ENCODE data around the gene TBC1D8.
"Not testable (repeated sequence)": the region's sequence is repeated elsewhere in the genome, so short reads cannot be mapped to it uniquely, and the experiment has no call there.

TBC1D8 gene

DNA sequence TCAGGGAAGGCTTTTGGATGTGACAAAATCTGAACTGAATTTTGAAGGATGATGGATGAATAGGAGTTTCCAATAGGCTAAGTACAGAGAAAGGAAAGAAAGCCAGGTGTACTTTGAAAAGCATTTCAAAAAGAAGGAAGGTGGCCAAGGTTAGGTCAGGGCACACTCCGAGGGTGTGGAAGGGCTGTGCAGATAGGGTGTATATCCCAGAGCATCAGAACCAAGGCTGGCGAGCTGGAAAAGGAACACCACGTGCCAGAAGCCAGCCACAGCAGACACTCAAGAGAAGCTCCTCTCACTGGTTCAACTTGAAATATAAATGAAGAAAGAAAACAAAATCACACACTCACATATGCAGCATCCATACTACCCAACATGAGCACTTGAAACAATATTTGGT is 98.1 kb downstream of the TBC1D8 start (continued):
- TF ChIP-seq, protein P1, sequence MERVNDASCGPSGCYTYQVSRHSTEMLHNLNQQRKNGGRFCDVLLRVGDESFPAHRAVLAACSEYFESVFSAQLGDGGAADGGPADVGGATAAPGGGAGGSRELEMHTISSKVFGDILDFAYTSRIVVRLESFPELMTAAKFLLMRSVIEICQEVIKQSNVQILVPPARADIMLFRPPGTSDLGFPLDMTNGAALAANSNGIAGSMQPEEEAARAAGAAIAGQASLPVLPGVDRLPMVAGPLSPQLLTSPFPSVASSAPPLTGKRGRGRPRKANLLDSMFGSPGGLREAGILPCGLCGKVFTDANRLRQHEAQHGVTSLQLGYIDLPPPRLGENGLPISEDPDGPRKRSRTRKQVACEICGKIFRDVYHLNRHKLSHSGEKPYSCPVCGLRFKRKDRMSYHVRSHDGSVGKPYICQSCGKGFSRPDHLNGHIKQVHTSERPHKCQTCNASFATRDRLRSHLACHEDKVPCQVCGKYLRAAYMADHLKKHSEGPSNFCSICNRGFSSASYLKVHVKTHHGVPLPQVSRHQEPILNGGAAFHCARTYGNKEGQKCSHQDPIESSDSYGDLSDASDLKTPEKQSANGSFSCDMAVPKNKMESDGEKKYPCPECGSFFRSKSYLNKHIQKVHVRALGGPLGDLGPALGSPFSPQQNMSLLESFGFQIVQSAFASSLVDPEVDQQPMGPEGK (CRISPR knock-in tag; IDR thresholded peaks at IDR 0.05; ENCODE audit: borderline replicate concordance), result no peak
- no peak for TF ChIP-seq GLIS3 (CRISPR knock-in tag; IDR thresholded peaks at IDR 0.05)
- TF ChIP-seq ESRRG (CRISPR knock-in tag; IDR thresholded peaks at IDR 0.05), result no peak

DNA sequence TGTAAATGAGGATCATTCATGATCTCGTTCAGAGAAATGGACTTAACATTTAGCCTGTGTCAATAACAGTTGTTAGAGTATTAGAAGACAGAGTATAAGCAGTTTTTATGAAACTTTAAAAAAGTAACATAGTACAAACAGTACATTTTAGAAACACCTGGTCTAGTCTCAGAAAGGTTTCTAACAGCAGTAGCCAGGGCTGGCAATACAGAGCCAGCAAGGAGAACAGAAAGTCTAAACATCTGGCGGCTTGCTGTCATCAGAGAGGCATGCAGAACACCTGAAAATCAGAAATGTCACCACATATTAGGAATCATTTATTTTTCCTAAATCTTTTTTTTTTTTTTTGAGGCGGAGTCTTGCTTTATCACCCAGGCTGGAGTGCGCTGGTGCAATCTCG is 99.0 kb downstream of the TBC1D8 start:
- TF ChIP-seq, protein P2, sequence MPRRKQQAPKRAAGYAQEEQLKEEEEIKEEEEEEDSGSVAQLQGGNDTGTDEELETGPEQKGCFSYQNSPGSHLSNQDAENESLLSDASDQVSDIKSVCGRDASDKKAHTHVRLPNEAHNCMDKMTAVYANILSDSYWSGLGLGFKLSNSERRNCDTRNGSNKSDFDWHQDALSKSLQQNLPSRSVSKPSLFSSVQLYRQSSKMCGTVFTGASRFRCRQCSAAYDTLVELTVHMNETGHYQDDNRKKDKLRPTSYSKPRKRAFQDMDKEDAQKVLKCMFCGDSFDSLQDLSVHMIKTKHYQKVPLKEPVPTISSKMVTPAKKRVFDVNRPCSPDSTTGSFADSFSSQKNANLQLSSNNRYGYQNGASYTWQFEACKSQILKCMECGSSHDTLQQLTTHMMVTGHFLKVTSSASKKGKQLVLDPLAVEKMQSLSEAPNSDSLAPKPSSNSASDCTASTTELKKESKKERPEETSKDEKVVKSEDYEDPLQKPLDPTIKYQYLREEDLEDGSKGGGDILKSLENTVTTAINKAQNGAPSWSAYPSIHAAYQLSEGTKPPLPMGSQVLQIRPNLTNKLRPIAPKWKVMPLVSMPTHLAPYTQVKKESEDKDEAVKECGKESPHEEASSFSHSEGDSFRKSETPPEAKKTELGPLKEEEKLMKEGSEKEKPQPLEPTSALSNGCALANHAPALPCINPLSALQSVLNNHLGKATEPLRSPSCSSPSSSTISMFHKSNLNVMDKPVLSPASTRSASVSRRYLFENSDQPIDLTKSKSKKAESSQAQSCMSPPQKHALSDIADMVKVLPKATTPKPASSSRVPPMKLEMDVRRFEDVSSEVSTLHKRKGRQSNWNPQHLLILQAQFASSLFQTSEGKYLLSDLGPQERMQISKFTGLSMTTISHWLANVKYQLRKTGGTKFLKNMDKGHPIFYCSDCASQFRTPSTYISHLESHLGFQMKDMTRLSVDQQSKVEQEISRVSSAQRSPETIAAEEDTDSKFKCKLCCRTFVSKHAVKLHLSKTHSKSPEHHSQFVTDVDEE (CRISPR knock-in tag; IDR thresholded peaks at IDR 0.05), result no peak
- TF ChIP-seq ZNF8 (CRISPR knock-in tag; IDR thresholded peaks at IDR 0.05) (no peak), ZNF70 (CRISPR knock-in tag; IDR thresholded peaks at IDR 0.05) (no peak), OSR1 (CRISPR knock-in tag; IDR thresholded peaks at IDR 0.05) (no peak), TOX (CRISPR knock-in tag; IDR thresholded peaks at IDR 0.05; ENCODE audit: borderline replicate concordance) (no peak), GLIS3 (CRISPR knock-in tag; IDR thresholded peaks at IDR 0.05) (no peak), CSDC2 (CRISPR knock-in tag; IDR thresholded peaks at IDR 0.05) (no peak), RARB (CRISPR knock-in tag; IDR thresholded peaks at IDR 0.05) (no peak), TCF4 (CRISPR knock-in tag; IDR thresholded peaks at IDR 0.05; ENCODE audit: borderline replicate concordance) (no peak), ARNTL (CRISPR knock-in tag; IDR thresholded peaks at IDR 0.05; ENCODE audit: borderline replicate concordance, low read depth) (no peak), ESRRG (CRISPR knock-in tag; IDR thresholded peaks at IDR 0.05) (no peak), ZFP30 (CRISPR knock-in tag; IDR thresholded peaks at IDR 0.05) (no peak), ZFP3 (CRISPR knock-in tag; IDR thresholded peaks at IDR 0.05) (no peak), PPARA (CRISPR knock-in tag; IDR thresholded peaks at IDR 0.05; ENCODE audit: borderline replicate concordance) (no peak), ZC3H10 (CRISPR knock-in tag; IDR thresholded peaks at IDR 0.05) (no peak)
- TF ChIP-seq, protein P1 (CRISPR knock-in tag; IDR thresholded peaks at IDR 0.05; ENCODE audit: borderline replicate concordance), result no peak
- TF ChIP-seq, protein P3, sequence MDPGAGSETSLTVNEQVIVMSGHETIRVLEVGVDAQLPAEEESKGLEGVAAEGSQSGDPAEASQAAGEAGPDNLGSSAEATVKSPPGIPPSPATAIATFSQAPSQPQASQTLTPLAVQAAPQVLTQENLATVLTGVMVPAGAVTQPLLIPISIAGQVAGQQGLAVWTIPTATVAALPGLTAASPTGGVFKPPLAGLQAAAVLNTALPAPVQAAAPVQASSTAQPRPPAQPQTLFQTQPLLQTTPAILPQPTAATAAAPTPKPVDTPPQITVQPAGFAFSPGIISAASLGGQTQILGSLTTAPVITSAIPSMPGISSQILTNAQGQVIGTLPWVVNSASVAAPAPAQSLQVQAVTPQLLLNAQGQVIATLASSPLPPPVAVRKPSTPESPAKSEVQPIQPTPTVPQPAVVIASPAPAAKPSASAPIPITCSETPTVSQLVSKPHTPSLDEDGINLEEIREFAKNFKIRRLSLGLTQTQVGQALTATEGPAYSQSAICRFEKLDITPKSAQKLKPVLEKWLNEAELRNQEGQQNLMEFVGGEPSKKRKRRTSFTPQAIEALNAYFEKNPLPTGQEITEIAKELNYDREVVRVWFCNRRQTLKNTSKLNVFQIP (CRISPR knock-in tag; IDR thresholded peaks at IDR 0.05; ENCODE audit: borderline replicate concordance, low read depth), result no peak
- TF ChIP-seq, protein P4, sequence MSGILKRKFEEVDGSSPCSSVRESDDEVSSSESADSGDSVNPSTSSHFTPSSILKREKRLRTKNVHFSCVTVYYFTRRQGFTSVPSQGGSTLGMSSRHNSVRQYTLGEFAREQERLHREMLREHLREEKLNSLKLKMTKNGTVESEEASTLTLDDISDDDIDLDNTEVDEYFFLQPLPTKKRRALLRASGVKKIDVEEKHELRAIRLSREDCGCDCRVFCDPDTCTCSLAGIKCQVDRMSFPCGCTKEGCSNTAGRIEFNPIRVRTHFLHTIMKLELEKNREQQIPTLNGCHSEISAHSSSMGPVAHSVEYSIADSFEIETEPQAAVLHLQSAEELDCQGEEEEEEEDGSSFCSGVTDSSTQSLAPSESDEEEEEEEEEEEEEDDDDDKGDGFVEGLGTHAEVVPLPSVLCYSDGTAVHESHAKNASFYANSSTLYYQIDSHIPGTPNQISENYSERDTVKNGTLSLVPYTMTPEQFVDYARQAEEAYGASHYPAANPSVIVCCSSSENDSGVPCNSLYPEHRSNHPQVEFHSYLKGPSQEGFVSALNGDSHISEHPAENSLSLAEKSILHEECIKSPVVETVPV (CRISPR knock-in tag; IDR thresholded peaks at IDR 0.05), result no peak

DNA sequence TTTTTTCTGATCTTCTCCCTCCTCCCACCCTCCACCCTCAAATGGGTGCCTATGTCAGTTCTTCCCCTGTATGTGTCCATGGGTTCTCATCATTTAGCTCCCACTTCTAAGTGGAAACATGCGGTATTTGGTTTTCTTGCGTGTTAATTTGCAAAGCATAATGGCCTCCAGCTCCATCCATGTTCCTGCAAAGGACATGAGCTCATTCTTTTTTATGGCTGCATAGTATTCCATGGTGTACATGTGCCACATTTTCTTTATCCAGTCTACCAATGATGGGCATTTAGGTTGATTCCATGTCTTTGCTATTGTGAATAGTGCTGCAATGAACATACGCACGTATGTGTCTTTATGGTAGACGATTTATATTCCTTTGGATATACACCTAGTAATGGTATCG is 100.3 kb downstream of the TBC1D8 start:
- ATAC-seq, result not testable (repeated sequence)

More for the DNA sequence above, 99.0 kb downstream of the TBC1D8 start:
- no peak for ATAC-seq

DNA sequence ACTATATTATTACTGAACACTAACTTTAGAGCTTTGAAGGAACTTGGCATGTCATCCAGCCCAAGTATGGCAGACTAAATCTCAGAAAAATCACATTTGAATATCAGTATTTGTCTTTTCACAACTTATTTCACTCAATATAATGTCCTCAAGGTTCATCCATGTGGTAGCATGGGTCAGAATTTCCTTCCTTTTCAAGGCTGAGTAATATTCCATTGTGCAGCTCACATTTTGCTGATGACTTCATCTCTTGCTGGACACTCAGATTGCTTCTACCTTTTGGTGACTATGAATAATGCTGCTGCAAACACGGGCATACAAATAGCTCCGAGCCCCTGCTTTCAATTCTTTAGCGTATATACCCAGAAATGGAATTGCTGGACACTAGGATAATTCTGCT is 102.4 kb downstream of the TBC1D8 start:
- no peak for ATAC-seq
- TF ChIP-seq ZC3H10 (CRISPR knock-in tag; IDR thresholded peaks at IDR 0.05) (no peak), SNAI2 (CRISPR knock-in tag; IDR thresholded peaks at IDR 0.05) (no peak), OSR1 (CRISPR knock-in tag; IDR thresholded peaks at IDR 0.05) (no peak), CSDC2 (CRISPR knock-in tag; IDR thresholded peaks at IDR 0.05) (no peak), ARNTL (CRISPR knock-in tag; IDR thresholded peaks at IDR 0.05; ENCODE audit: borderline replicate concordance, low read depth) (no peak), TCF4 (CRISPR knock-in tag; IDR thresholded peaks at IDR 0.05; ENCODE audit: borderline replicate concordance) (no peak), PPARA (CRISPR knock-in tag; IDR thresholded peaks at IDR 0.05; ENCODE audit: borderline replicate concordance) (no peak), ZFP30 (CRISPR knock-in tag; IDR thresholded peaks at IDR 0.05) (no peak), TOX (CRISPR knock-in tag; IDR thresholded peaks at IDR 0.05; ENCODE audit: borderline replicate concordance) (no peak), ZNF8 (CRISPR knock-in tag; IDR thresholded peaks at IDR 0.05) (no peak), ZFP3 (CRISPR knock-in tag; IDR thresholded peaks at IDR 0.05) (no peak)
- TF ChIP-seq, protein P4 (CRISPR knock-in tag; IDR thresholded peaks at IDR 0.05), result no peak
- TF ChIP-seq, protein P1 (CRISPR knock-in tag; IDR thresholded peaks at IDR 0.05; ENCODE audit: borderline replicate concordance), result no peak
- TF ChIP-seq, protein P3 (CRISPR knock-in tag; IDR thresholded peaks at IDR 0.05; ENCODE audit: borderline replicate concordance, low read depth), result no peak

Data from SK-N-SH treated with all-trans-retinoic acid at 6 μM for 48 hours (cell line).